ENCODE data around the gene CPPED1. TPM values are rescaled to one million over a fixed set of nuclear protein-coding genes. Genes with fewer than 3 reads are reported as not detected.

CPPED1 gene
- total and polyA plus RNA-seq, 10 of the 15 experiments (the other 5 are each of a cell fraction or from before 2014, with no cell fraction given), result 7.1 to 39.0 (median 16.0) TPM

GRCh38 chr16:12690024-12690423 is 113.7 kb downstream of the CPPED1 start:
- no TSS peak for BruUV-seq (replicated peaks)
- ChIA-PET RAD21 (ENCODE audit: unreplicated experiment) (no interaction called here), SMC1A (ENCODE audit: uncharacterized antibody, unreplicated experiment) (no interaction called here), CTCF (interaction anchor here (1.2 kb wide), 1 partner anchor 9 kb away, joined by 3 read pairs; no protein-coding TSS in a partner anchor), POLR2A (no interaction called here)
- TF ChIP-seq ZNF622 (IDR thresholded peaks at IDR 0.05), result no peak
- no peak for TF ChIP-seq ZNF592 (IDR thresholded peaks at IDR 0.05)
- TF ChIP-seq STAT1 (conservative IDR thresholded peaks at IDR 0.05), result no peak
- no peak for TF ChIP-seq PKNOX1 (IDR thresholded peaks at IDR 0.05)
- no peak for TF ChIP-seq EP300 (IDR thresholded peaks at IDR 0.05; ENCODE audit: borderline replicate concordance in 1 of 2, control insufficient read depth in 1 of 2, low read depth in 2 of 2, low read length in 2 of 2)
- no peak for TF ChIP-seq MYC (IDR thresholded peaks at IDR 0.05; ENCODE audit: insufficient read depth, insufficient read length, insufficient replicate concordance, low read length, severe bottlenecking)
- Histone ChIP-seq H3K36me3 (ENCODE audit: control insufficient read depth in 2 of 2, insufficient read depth in 2 of 2, low read length in 1 of 2) (peaks cover 0 to 3% of the 10 kb centered on the region in 2 experiments; a peak in 1 of 4 replicates), H4K20me1 (ENCODE audit: control insufficient read depth, insufficient read depth) (no peaks in the 10 kb centered on the region), H3K9me3 (replicated peaks; ENCODE audit: control insufficient read depth, insufficient read depth, low read length) (no peaks in the 10 kb centered on the region), H3K4me3 (no peak overlapping the region), H3K27ac (ENCODE audit: control insufficient read depth, insufficient read depth) (no peak overlapping the region), H3K79me2 (ENCODE audit: control insufficient read depth, insufficient read depth, low read length) (no peaks in the 10 kb centered on the region), H2AFZ (ENCODE audit: control insufficient read depth, low read depth, low read length) (no peak overlapping the region), H3K4me1 (ENCODE audit: control insufficient read depth, insufficient read depth, low read length) (no peaks in the 10 kb centered on the region), H3K9ac (ENCODE audit: control insufficient read depth, insufficient read depth, low read length) (no peak overlapping the region), H3K27me3 (replicated peaks in 1 of 2; ENCODE audit: control insufficient read depth in 2 of 2, insufficient read depth in 2 of 2, low read length in 1 of 2) (no peaks in the 10 kb centered on the region), H3K4me2 (ENCODE audit: control insufficient read depth, insufficient read depth) (no peak overlapping the region)
- intact Hi-C loops (cut with micrococcal nuclease; ENCODE audit: unreplicated experiment), result no loop called here
- DNase-seq (ENCODE audit: low read depth, low spot score) (no peak), FAIRE-seq (no peak), ATAC-seq (no peak)
- in situ Hi-C loops (cut with MboI), result no loop called here
- WGBS (ENCODE audit: insufficient coverage, insufficient replicate concordance, low lambda C conversion rate, missing lambda C conversion rate), result 79% methylated on average over 5 of the region's 5 CpGs
